AG08396 (cell line): Measurements from ENCODE around the gene ZMYND11.
A peak's percentile ranks its signal among the peaks of the same experiment; 100 is the strongest.
"Not testable (repeated sequence)": the region's sequence is repeated elsewhere in the genome, so short reads cannot be mapped to it uniquely, and the experiment has no call there.

Source experiments
- DNase-seq: peaks from one replicate; pipeline ENCODE4 v3.0.0; 2012; ENCODE audit warnings: low spot score, mixed read lengths

ZMYND11 gene

GRCh38 chr10:132946-133898, 2.0 kb upstream of the ZMYND11 start:
- DNase-seq = peak; percentile 77

GRCh38 chr10:134247-135131, 766 bp upstream of the ZMYND11 start:
- DNase-seq = peak; percentile 67

- peak; percentile 68 for DNase-seq
These were observed 578 bp downstream of the ZMYND11 start for GRCh38 chr10:135601-136464.

- no peak for DNase-seq
These were observed 1.2 kb downstream of the ZMYND11 start for GRCh38 chr10:136465-136762.

- DNase-seq = peak; percentile 36
These were observed 1.8 kb downstream of the ZMYND11 start for GRCh38 chr10:137031-137430.

GRCh38 chr10:137606-138005, 2.4 kb downstream of the ZMYND11 start:
- peak; percentile 32 for DNase-seq

- DNase-seq = no peak
These were observed 7.1 kb downstream of the ZMYND11 start for GRCh38 chr10:142371-142770.

GRCh38 chr10:152915-153314, 17.7 kb downstream of the ZMYND11 start:
- no peak for DNase-seq

- no peak for DNase-seq
These were observed 19.1 kb downstream of the ZMYND11 start for GRCh38 chr10:154348-154747.

GRCh38 chr10:167383-167782, 32.1 kb downstream of the ZMYND11 start:
- DNase-seq = no peak

- no peak for DNase-seq
These were observed 38.5 kb downstream of the ZMYND11 start for GRCh38 chr10:173741-174140.

GRCh38 chr10:176677-177076, 41.4 kb downstream of the ZMYND11 start:
- no peak for DNase-seq

- peak; percentile 9 for DNase-seq
These were observed 43.0 kb downstream of the ZMYND11 start for GRCh38 chr10:178208-178607.

- DNase-seq = no peak
These were observed 43.5 kb downstream of the ZMYND11 start for GRCh38 chr10:178723-179122.

- DNase-seq = no peak
These were observed 47.4 kb downstream of the ZMYND11 start for GRCh38 chr10:182441-183201.

- no peak for DNase-seq
These were observed 48.9 kb downstream of the ZMYND11 start for GRCh38 chr10:184174-184573.

GRCh38 chr10:184911-185310, 49.7 kb downstream of the ZMYND11 start:
- no peak for DNase-seq

- not testable (repeated sequence) for DNase-seq
These were observed 50.3 kb downstream of the ZMYND11 start for GRCh38 chr10:185571-185970.

GRCh38 chr10:186911-187310, 51.7 kb downstream of the ZMYND11 start:
- DNase-seq = no peak

GRCh38 chr10:188546-188945, 53.3 kb downstream of the ZMYND11 start:
- no peak for DNase-seq

GRCh38 chr10:190216-190615, 55.0 kb downstream of the ZMYND11 start:
- DNase-seq = no peak
